Measurements from ENCODE around the gene ELP2. TPM values are rescaled to one million over a fixed set of nuclear protein-coding genes. Genes with fewer than 3 reads are reported as not detected.
A peak's percentile ranks its signal among the peaks of the same experiment; 100 is the strongest.

Gene ELP2
- total RNA-seq, 1 donor from 2014 or later, result 69.0 TPM

DNA sequence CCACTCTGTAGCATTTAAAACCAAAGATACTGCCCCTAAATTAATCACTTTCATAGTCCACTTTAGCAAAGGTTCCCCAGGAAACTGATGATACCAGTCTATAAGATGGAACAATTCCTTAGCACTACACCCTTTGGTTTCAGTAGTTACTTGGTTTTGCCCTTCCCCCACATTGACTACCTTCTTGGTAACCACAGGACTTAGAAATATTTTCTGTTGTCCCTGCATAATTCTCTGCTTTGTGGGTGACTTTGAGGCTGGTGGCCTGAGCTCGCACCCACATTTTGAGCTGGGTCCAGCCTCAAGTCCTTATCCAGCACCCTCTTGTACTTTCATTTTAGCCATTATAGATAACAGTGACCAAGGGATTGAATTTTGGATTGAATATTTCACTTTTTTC lies 23.1 kb downstream of the ELP2 start:
- peak overlapping the region; percentile 45 for H3K27ac ChIP-seq
- H3K4me3 ChIP-seq, result no peak overlapping the region
- no peaks in the 10 kb centered on the region for H3K4me1 ChIP-seq
- H3K36me3 ChIP-seq, result peaks cover 95% of the 10 kb centered on the region
- ATAC-seq, result no peak
- no peaks in the 10 kb centered on the region for H3K27me3 ChIP-seq
- H3K9me3 ChIP-seq, result no peaks in the 10 kb centered on the region
- intact Hi-C loops (cut with DNase I), result no loop called here
- DNase-seq, result no peak
- TF ChIP-seq, protein P1, sequence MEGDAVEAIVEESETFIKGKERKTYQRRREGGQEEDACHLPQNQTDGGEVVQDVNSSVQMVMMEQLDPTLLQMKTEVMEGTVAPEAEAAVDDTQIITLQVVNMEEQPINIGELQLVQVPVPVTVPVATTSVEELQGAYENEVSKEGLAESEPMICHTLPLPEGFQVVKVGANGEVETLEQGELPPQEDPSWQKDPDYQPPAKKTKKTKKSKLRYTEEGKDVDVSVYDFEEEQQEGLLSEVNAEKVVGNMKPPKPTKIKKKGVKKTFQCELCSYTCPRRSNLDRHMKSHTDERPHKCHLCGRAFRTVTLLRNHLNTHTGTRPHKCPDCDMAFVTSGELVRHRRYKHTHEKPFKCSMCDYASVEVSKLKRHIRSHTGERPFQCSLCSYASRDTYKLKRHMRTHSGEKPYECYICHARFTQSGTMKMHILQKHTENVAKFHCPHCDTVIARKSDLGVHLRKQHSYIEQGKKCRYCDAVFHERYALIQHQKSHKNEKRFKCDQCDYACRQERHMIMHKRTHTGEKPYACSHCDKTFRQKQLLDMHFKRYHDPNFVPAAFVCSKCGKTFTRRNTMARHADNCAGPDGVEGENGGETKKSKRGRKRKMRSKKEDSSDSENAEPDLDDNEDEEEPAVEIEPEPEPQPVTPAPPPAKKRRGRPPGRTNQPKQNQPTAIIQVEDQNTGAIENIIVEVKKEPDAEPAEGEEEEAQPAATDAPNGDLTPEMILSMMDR (IDR thresholded peaks at IDR 0.05), result no peak

DNA sequence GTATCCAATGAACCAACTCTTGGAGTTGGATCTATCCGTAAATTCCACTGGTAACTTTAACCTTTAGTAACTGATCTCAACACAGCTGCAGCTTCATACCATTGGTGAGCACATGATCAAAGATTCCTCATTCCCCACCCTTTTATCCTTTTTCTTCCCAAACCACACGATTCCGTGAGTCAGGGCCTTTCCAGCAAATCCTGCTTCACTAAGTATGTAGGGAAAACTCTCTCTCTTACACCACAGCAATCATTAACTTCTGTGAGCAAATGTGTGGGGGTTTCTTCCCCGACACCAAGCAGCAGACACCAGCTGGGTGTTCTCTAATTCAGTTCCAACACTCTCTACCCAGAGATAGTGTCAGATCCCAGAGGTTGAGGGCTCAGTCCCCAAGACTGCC lies 23.5 kb downstream of the ELP2 start:
- Histone ChIP-seq H3K9me3 (no peaks in the 10 kb centered on the region), H3K27ac (peak overlapping the region; percentile 45), H3K4me1 (no peaks in the 10 kb centered on the region), H3K27me3 (no peaks in the 10 kb centered on the region), H3K36me3 (peaks cover 93% of the 10 kb centered on the region), H3K4me3 (no peak overlapping the region)
- no peak for DNase-seq
- no peak for ATAC-seq
- intact Hi-C loops (cut with DNase I), result no loop called here
- TF ChIP-seq, protein P1 (IDR thresholded peaks at IDR 0.05), result no peak

DNA sequence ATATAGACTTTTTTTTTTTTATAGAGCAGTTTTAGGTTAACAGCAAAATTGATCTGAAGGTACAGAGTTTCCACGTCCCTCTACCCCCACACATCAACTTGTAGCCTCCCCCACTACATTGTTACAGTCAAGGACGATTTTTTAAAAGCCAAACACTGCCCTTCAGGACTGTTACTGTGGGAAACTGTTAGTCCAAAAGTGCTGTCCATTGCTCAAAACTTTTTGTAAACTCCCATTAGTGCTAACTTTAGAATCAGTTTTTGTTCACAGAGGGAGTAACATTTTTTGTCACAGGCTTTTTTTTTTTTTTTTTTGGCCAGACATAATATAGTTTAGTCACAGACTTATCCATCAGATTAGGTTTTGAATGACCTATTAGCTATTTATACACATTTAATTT lies 24.1 kb downstream of the ELP2 start:
- no peaks in the 10 kb centered on the region for H3K4me1 ChIP-seq
- peak overlapping the region; percentile 45 for H3K27ac ChIP-seq
- H3K4me3 ChIP-seq, result no peak overlapping the region
- ATAC-seq (no peak), DNase-seq (no peak)
- intact Hi-C loops (cut with DNase I), result no loop called here
- no peaks in the 10 kb centered on the region for H3K9me3 ChIP-seq
- TF ChIP-seq, protein P1 (IDR thresholded peaks at IDR 0.05), result no peak
- peaks cover 93% of the 10 kb centered on the region for H3K36me3 ChIP-seq
- H3K27me3 ChIP-seq, result no peaks in the 10 kb centered on the region

DNA sequence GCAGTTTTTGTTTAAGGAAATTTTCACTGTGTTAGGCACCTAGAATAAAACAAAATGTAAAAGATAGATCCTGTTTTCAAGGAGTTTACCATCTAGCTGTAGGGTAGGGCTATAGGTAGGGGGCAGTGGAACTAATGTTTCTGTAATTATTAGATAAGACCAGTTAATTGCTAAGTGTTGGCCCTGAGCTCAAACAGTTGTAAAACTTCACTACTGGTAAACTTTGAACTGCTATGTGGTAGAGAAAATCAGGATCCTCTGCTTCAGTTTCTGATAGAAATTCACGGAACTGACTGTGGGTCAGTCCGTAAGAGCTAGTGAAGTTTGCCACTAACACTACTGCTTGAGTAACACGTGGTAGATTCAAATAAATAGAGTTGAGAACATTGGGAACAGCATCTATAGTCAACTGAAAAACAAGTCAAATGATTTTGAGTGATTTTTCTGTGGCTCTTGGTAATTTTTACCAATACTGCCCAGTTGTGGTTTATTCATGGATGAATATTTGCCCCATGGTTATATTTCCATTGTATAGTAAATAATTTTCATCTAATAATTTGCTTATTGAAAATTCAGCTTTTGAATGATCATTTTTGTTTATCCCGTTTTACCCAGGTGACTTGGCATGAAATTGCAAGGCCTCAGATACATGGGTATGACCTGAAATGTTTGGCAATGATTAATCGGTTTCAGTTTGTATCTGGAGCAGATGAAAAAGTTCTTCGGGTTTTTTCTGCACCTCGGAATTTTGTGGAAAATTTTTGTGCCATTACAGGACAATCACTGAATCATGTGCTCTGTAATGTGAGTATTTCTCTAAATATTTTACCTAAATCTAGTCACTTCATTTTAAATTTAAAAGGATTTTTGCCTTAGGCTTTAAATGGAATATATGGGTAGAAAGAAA lies 26.4 kb downstream of the ELP2 start:
- intact Hi-C loops (cut with DNase I), result no loop called here
- DNase-seq (no peak), ATAC-seq (no peak)
- H3K27me3 ChIP-seq, result no peaks in the 10 kb centered on the region
- no peak overlapping the region for H3K27ac ChIP-seq
- no peak overlapping the region for H3K4me3 ChIP-seq
- TF ChIP-seq, protein P1 (IDR thresholded peaks at IDR 0.05), result no peak
- H3K4me1 ChIP-seq, result no peaks in the 10 kb centered on the region
- H3K36me3 ChIP-seq, result peaks cover 95% of the 10 kb centered on the region
- no peaks in the 10 kb centered on the region for H3K9me3 ChIP-seq

DNA sequence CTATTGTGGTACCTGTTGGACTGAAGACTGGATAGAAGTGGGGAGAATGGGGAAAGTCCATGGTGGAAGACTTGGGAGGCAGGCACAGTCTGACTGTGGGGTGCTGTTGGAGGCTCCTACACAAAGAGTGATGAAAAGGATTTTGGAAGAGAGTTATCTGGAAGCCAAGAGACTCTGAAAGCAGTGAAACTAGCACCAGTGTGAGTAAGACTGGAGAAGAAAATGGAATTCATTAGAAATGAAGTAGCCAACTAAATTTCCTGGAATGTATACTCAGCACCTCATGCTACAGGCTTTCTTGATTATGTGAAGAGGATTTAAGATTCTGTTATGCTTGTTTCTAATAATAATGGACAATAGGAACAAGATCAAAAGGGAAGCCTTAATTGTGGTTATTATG lies 27.7 kb downstream of the ELP2 start:
- Histone ChIP-seq H3K27ac (no peak overlapping the region), H3K4me1 (no peaks in the 10 kb centered on the region), H3K9me3 (no peaks in the 10 kb centered on the region), H3K4me3 (no peak overlapping the region), H3K36me3 (peaks cover 97% of the 10 kb centered on the region), H3K27me3 (no peaks in the 10 kb centered on the region)
- no peak for ATAC-seq
- intact Hi-C loops (cut with DNase I), result no loop called here
- DNase-seq, result no peak
- TF ChIP-seq, protein P1 (IDR thresholded peaks at IDR 0.05), result no peak

All from upper lobe of right lung (tissue), 1 donor.